Activated T-cell treated with anti-CD3 and anti-CD28 coated beads, Interleukin-2, amount 50 U/mL, for 4 hours (primary cell): ENCODE measurements around the gene TUBA4B. TPM values are rescaled to one million over a fixed set of nuclear protein-coding genes. Genes with fewer than 3 reads are reported as not detected.

Source experiments
- ATAC-seq, 2 donors: fragments of 200-7000 bp; cut with Tn5 transposase; one replicate each; pipeline ENCODE4 v1.10.0; 2021
- DNase-seq: peaks from one replicate; pipeline ENCODE4 v3.0.0-alpha.2; 2020
- H3K27me3 Mint-ChIP-seq: one replicate; pipeline ENCODE4 v1.8.0; 2021; ENCODE audit warnings: low read depth, mixed read lengths
- H3K36me3 Mint-ChIP-seq: one replicate; pipeline ENCODE4 v1.8.0; 2022; ENCODE audit warnings: mixed read lengths; ENCODE audit not compliant: insufficient read depth
- H3K4me1 Mint-ChIP-seq: one replicate; pipeline ENCODE4 v1.8.0; 2021; ENCODE audit warnings: low read depth, mixed read lengths
- H3K4me3 Mint-ChIP-seq: one replicate; pipeline ENCODE4 v1.8.0; 2021; ENCODE audit warnings: mild to moderate bottlenecking, moderate library complexity, mixed read lengths
- H3K9me3 Mint-ChIP-seq: one replicate; pipeline ENCODE4 v1.8.0; 2021; ENCODE audit warnings: mixed read lengths
- total RNA-seq, 3 donors: library from RNA; stranded (reverse); gene quantifications; one replicate each; pipeline ENCODE4 v1.2.1, GENCODE V29; 2021

TUBA4B gene
- total RNA-seq, 3 donors from 2014 or later, result not detected

GRCh38 chr2:219270055-219270372 lies 17.0 kb downstream of the TUBA4B start:
- Mint-ChIP-seq H3K9me3 (no peaks in the 10 kb centered on the region), H3K4me1 (no peaks in the 10 kb centered on the region), H3K4me3 (no peak overlapping the region), H3K27me3 (no peaks in the 10 kb centered on the region), H3K36me3 (no peaks in the 10 kb centered on the region)
- DNase-seq (no peak), ATAC-seq (no peak)

- Mint-ChIP-seq H3K4me1 (no peaks in the 10 kb centered on the region), H3K36me3 (no peaks in the 10 kb centered on the region), H3K9me3 (no peaks in the 10 kb centered on the region), H3K27me3 (no peaks in the 10 kb centered on the region), H3K4me3 (no peak overlapping the region)
- DNase-seq (no peak), ATAC-seq (no peak)
These were observed 18.0 kb downstream of the TUBA4B start for GRCh38 chr2:219271021-219271420.

- H3K9me3 Mint-ChIP-seq, result no peaks in the 10 kb centered on the region
- DNase-seq, result no peak
- peaks cover 3% of the 10 kb centered on the region for H3K4me1 Mint-ChIP-seq
- no peaks in the 10 kb centered on the region for H3K36me3 Mint-ChIP-seq
- no peak overlapping the region for H3K4me3 Mint-ChIP-seq
- no peak for ATAC-seq
- no peaks in the 10 kb centered on the region for H3K27me3 Mint-ChIP-seq
These were observed 19.3 kb downstream of the TUBA4B start for GRCh38 chr2:219272356-219272755.

- H3K4me3 Mint-ChIP-seq, result no peak overlapping the region
- H3K36me3 Mint-ChIP-seq, result no peaks in the 10 kb centered on the region
- DNase-seq, result no peak
- no peak for ATAC-seq
- H3K27me3 Mint-ChIP-seq, result no peaks in the 10 kb centered on the region
- peaks cover 9% of the 10 kb centered on the region for H3K4me1 Mint-ChIP-seq
- no peaks in the 10 kb centered on the region for H3K9me3 Mint-ChIP-seq
These were observed 20.0 kb downstream of the TUBA4B start for GRCh38 chr2:219272995-219273394.

DNA sequence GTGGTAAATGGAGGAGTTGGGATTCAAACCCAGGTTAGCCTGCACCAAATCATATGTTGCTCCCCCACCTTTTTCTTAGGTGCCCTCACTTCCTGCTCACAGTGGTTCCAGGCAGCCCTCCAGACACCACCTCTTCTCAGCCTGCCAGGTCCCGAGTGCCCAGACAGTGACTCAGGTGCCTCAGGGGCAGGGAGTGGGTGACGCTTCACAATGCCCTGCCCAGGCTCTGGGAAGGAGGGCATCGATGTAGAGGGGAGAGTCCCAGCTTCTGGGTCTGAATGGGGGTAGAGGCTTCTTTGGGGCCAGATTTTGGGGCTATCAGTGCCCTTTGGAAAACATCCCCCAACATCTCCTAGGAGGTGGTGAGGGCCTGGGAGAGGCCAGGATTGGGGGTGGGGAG lies 20.9 kb downstream of the TUBA4B start:
- ATAC-seq (no peak), DNase-seq (no peak)
- Mint-ChIP-seq H3K27me3 (no peaks in the 10 kb centered on the region), H3K4me3 (no peak overlapping the region), H3K4me1 (peaks cover 19% of the 10 kb centered on the region), H3K9me3 (no peaks in the 10 kb centered on the region), H3K36me3 (no peaks in the 10 kb centered on the region)

GRCh38 chr2:219274361-219274921 lies 21.4 kb downstream of the TUBA4B start:
- Mint-ChIP-seq H3K4me1 (peaks cover 20% of the 10 kb centered on the region), H3K27me3 (no peaks in the 10 kb centered on the region), H3K4me3 (no peak overlapping the region), H3K9me3 (no peaks in the 10 kb centered on the region), H3K36me3 (no peaks in the 10 kb centered on the region)
- ATAC-seq (no peak), DNase-seq (no peak)

DNA sequence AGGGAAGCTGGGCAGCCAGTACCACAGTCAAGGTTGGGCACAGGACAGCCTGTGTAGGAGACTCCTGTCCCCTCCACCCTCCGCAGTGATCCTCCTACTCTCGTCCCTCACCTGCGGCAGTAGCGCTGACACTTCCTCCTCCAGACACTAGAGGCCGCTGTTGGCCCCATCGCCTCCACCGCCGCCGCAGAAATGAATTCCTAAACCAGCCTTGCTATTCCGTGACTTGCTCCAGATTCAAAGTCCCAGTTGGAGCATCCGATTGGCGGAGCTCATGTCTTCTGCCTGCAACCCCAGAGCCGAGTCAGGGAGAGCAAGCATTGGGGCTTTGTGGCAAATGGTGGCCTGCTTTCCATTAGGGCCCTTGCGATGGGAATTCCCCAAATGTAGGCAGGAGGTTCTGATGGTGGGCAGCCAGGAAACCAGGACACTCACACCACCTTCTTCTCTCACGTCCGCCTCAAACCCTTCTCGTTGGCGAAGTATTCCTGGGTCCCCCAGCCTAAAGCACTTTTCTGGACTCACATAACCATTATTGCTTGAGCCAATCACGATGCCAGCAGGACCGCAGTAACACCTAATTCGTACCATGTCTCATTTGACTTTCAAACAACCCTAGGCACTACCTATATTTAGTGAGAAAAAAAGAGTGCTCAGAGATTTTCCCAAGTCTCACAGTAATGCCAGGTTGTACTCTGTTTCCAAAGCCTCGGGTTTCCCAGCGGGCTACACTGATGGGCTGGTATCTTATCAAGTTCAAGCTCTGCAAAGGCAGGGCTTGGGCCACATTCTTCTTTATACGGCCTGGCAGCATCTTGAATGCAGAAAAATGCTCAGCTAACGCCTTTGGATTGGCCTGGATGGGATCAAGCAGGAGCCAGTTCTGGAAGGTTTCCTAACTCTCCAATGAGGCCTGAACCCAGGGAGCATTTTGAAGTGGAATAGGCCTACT lies 24.9 kb downstream of the TUBA4B start:
- H3K36me3 Mint-ChIP-seq, result peaks cover 13% of the 10 kb centered on the region
- ATAC-seq, result no peak
- H3K27me3 Mint-ChIP-seq, result no peaks in the 10 kb centered on the region
- H3K9me3 Mint-ChIP-seq, result no peaks in the 10 kb centered on the region
- peak overlapping the region; percentile 93 for H3K4me3 Mint-ChIP-seq
- DNase-seq, result peak; percentile 70
- H3K4me1 Mint-ChIP-seq, result peaks cover 41% of the 10 kb centered on the region

DNA sequence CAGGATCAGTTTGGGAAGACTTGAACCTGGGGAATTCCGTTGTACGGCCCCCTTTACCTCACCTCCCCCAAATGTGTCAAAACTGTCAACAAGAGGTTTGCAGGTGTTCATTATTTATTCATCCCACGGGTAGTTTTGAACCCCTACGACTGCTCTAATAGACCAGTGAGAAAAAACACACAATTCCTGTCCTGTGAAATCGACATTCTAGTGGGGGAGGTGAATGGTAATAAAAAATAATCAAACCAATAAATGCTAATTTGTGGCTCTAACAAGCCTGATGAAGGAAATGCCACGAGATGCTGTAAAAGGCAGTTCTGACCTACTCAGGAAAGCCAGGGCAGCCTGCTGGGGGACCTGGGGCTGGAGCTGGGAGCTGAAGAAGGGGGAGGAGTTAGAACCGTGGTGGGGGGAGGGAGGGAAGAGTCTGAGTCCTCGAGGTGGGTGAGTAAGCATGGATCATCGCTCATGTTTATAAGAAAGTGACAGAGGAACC lies 25.7 kb downstream of the TUBA4B start:
- Mint-ChIP-seq H3K27me3 (no peaks in the 10 kb centered on the region), H3K4me1 (peaks cover 41% of the 10 kb centered on the region), H3K9me3 (no peaks in the 10 kb centered on the region), H3K36me3 (peaks cover 19% of the 10 kb centered on the region), H3K4me3 (peak overlapping the region; percentile 93)
- DNase-seq (no peak), ATAC-seq (no peak)

DNA sequence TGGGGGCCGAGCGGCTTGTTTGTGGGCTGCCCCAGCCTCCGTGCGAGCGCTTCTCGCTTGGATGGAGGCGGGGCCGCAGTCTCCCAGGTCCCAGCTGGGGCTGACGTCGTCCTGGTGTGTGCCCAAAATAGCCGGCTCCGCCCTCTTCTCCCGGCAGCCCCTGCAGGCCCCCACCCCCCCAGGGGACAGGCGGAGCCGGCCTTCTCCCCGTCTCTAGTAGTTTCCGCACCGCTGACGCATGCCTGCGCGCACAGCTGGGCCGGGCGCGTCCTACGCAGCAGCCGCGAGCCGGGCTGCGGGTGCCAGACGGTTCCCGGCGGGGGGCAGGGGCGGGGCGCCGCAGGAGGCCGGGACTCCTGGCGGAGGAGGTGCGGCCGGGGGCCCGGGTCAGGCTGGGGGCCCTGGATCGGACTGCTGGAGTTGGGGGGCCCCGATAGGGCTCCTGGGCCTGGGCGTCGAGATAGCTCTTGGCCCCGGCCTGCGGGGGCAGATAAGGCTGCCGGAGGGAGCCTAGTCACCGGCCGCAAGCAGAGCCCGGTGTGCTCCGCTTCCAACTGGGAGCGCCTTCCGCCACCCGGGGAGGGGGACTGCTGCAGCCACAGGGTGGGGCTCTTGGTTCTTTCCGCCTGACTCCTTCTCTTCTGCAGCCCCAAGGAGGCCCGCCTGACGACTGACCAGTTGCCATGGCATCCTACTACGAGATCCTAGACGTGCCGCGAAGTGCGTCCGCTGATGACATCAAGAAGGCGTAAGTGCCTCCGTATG lies 26.3 kb downstream of the TUBA4B start, which contains the start of gene DNAJB2:
DNAJB2 (plus strand) TSS at position 216 of the 765 bp plus-strand sequence; CDS start at position 684, 468 bp downstream.
- Mint-ChIP-seq H3K4me1 (peaks cover 41% of the 10 kb centered on the region), H3K36me3 (peaks cover 21% of the 10 kb centered on the region), H3K9me3 (no peaks in the 10 kb centered on the region), H3K4me3 (peak within 1 kb of the TSS; percentile 93), H3K27me3 (no peaks in the 10 kb centered on the region)
- peak; percentile 99 for DNase-seq
- peak; percentile 89 to 90 for ATAC-seq

DNA sequence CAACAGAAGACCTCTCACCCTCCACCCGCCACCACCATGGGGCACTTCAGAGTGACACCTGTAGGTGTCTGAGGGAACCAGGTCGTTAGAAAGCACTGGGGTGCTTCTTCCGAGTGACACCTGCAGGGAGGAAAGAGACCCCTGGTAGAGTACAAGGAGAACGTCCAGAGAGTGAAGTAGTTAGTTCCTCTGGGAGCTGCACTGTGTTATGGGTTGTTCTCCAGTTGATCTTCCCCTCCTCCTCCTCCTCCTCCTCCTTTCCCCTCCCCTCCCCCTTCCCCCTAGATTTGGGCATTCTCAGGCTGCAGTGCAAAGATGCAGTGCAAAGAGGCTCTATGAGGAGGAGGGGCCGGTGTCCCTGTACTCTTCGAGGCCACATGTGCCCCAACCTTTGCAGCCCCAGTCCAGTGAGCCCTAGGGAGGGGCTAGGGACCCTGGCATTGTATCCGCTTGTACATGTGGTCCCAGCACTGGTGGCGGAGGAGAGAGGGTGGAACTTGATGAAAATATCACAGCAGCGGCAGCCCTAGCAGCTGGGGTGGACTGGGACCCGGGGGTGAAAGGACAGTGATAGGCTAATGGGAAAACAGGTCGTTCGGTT lies 27.0 kb downstream of the TUBA4B start:
- Mint-ChIP-seq H3K27me3 (no peaks in the 10 kb centered on the region), H3K36me3 (peaks cover 21% of the 10 kb centered on the region), H3K4me3 (peak overlapping the region; percentile 93), H3K4me1 (peaks cover 41% of the 10 kb centered on the region), H3K9me3 (no peaks in the 10 kb centered on the region)
- DNase-seq (no peak), ATAC-seq (no peak)

GRCh38 chr2:219280651-219281050 lies 27.6 kb downstream of the TUBA4B start:
- Mint-ChIP-seq H3K27me3 (no peaks in the 10 kb centered on the region), H3K4me1 (peaks cover 43% of the 10 kb centered on the region)

GRCh38 chr2:219281588-219281987 lies 28.5 kb downstream of the TUBA4B start:
- H3K4me3 Mint-ChIP-seq, result no peak overlapping the region
- peaks cover 25% of the 10 kb centered on the region for H3K36me3 Mint-ChIP-seq
- no peaks in the 10 kb centered on the region for H3K27me3 Mint-ChIP-seq
- H3K9me3 Mint-ChIP-seq, result no peaks in the 10 kb centered on the region
- DNase-seq (no peak), ATAC-seq (no peak)
- H3K4me1 Mint-ChIP-seq, result peaks cover 47% of the 10 kb centered on the region

More at GRCh38 chr2:219280651-219281050, 27.6 kb downstream of the TUBA4B start:
- no peaks in the 10 kb centered on the region for H3K9me3 Mint-ChIP-seq
- no peak for ATAC-seq
- peak overlapping the region; percentile 93 for H3K4me3 Mint-ChIP-seq
- H3K36me3 Mint-ChIP-seq, result peaks cover 23% of the 10 kb centered on the region
- DNase-seq, result no peak

DNA sequence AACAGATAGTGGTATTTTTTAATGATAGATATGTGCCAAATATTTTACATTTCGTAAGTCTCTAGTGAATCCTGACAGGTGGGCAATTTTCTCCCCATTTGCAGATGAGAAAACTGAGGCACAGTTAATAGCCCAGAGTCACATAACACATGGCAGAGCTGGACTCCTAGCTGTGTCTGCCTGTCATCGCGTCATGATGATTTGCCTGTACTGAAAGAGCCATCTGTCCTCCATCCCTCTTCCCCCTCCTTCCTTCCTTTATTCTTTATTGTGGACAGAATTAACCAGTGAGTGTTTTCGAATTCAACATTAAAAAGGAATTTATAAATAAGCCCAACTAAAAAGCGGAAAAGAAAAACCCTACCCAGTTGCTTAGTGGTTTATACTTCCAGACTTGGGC lies 29.3 kb downstream of the TUBA4B start:
- H3K9me3 Mint-ChIP-seq, result no peaks in the 10 kb centered on the region
- H3K27me3 Mint-ChIP-seq, result no peaks in the 10 kb centered on the region
- no peak overlapping the region for H3K4me3 Mint-ChIP-seq
- DNase-seq (no peak), ATAC-seq (no peak)
- peaks cover 44% of the 10 kb centered on the region for H3K4me1 Mint-ChIP-seq
- H3K36me3 Mint-ChIP-seq, result peaks cover 25% of the 10 kb centered on the region
